NCI-H2171 treated with DMSO at 0.1 percent for 48 hours (cell line): ENCODE results near the gene RMI1.
"Not testable (repeated sequence)": the region's sequence is repeated elsewhere in the genome, so short reads cannot be mapped to it uniquely, and the experiment has no call there.

ENCODE experiments used
- DNase-seq: peaks from one replicate; lab custom pipeline; 2025; lab: John Stamatoyannopoulos, UW

RMI1 gene

GRCh38 chr9:84007662-84008061 is 27.1 kb downstream of the RMI1 start:
- DNase-seq, result no peak

GRCh38 chr9:84024041-84024575 is 43.5 kb downstream of the RMI1 start:
- DNase-seq, result no peak

GRCh38 chr9:84027201-84027600 is 46.6 kb downstream of the RMI1 start:
- no peak for DNase-seq

GRCh38 chr9:84031534-84031933 is 50.9 kb downstream of the RMI1 start:
- no peak for DNase-seq

GRCh38 chr9:84041857-84042256 is 61.3 kb downstream of the RMI1 start:
- DNase-seq, result not testable (repeated sequence)

GRCh38 chr9:84045481-84046097 is 65.0 kb downstream of the RMI1 start:
- no peak for DNase-seq
